Keratinocyte (primary cell): ENCODE results near the gene CTNND2. TPM values are rescaled to one million over a fixed set of nuclear protein-coding genes. Genes with fewer than 3 reads are reported as not detected.

ENCODE experiments used
- DNase-seq: peaks from one replicate; pipeline ENCODE4 v3.0.0-alpha.2; 2011; ENCODE audit warnings: low read depth, missing footprints, low spot score
- FAIRE-seq: peaks from 2 replicates; lab custom pipeline; 2011; peaks lifted over from hg19 to GRCh38; lab: Jason Lieb, UNC
- H2AFZ ChIP-seq: 2 replicates; pipeline ENCODE4 v1.6.0; 2012; ENCODE audit warnings: low read length, control low read depth, inconsistent platforms; ENCODE audit not compliant: control insufficient read depth
- H3K27ac ChIP-seq: 2 replicates; pipeline ENCODE4 v1.5.1; 2011; ENCODE audit warnings: low read length; ENCODE audit not compliant: control insufficient read depth, insufficient read depth
- H3K27me3 ChIP-seq: 3 replicates; pipeline ENCODE4 v1.6.0; 2011; ENCODE audit warnings: low read length; ENCODE audit not compliant: control insufficient read depth, insufficient read depth; ENCODE audit errors: extremely low read depth
- H3K36me3 ChIP-seq, 2 experiments: 2 replicates in 1 of 2; 3 replicates in 1 of 2; pipeline ENCODE4 v1.5.1; 2011; ENCODE audit warnings: low read length in 2 of 2, mild to moderate bottlenecking in 1 of 2; ENCODE audit not compliant: control insufficient read depth in 2 of 2, insufficient read depth in 2 of 2; ENCODE audit errors: extremely low read depth in 1 of 2
- H3K4me1 ChIP-seq: 3 replicates; pipeline ENCODE4 v1.5.1; 2011; ENCODE audit warnings: low read length; ENCODE audit not compliant: control insufficient read depth, insufficient read depth; ENCODE audit errors: extremely low read depth
- H3K4me2 ChIP-seq: 3 replicates; pipeline ENCODE4 v1.6.0; 2011; ENCODE audit warnings: low read depth, low read length; ENCODE audit not compliant: control insufficient read depth, insufficient read depth; ENCODE audit errors: extremely low read depth
- H3K4me3 ChIP-seq, 3 experiments: fragments of 200-600 bp in 1 of 3; sonication (generic) in 1 of 3; 2 replicates in 2 of 3; 3 replicates in 1 of 3; pipeline ENCODE4 v1.5.1; 2011 to 2016; ENCODE audit warnings: low read length in 3 of 3, mild to moderate bottlenecking in 3 of 3, control low read depth in 2 of 3, inconsistent platforms in 1 of 3, low read depth in 1 of 3, mixed read lengths in 1 of 3, mixed run types in 1 of 3, moderate library complexity in 1 of 3; ENCODE audit not compliant: control insufficient read depth in 2 of 3, insufficient read depth in 2 of 3; ENCODE audit errors: extremely low read depth in 1 of 3
- H3K79me2 ChIP-seq: 2 replicates; pipeline ENCODE4 v1.6.0; 2012; ENCODE audit warnings: low read length; ENCODE audit not compliant: control insufficient read depth, insufficient read depth
- H3K9ac ChIP-seq: 3 replicates; pipeline ENCODE4 v1.6.0; 2011; ENCODE audit warnings: low read length; ENCODE audit not compliant: control insufficient read depth, insufficient read depth; ENCODE audit errors: extremely low read depth
- H3K9me1 ChIP-seq: 3 replicates; pipeline ENCODE4 v1.6.0; 2011; ENCODE audit warnings: low read length; ENCODE audit not compliant: control insufficient read depth, insufficient read depth; ENCODE audit errors: extremely low read depth
- H3K9me3 ChIP-seq: 2 replicates; pipeline ENCODE4 v1.5.1; 2012; ENCODE audit warnings: low read depth, low read length; ENCODE audit not compliant: control insufficient read depth
- H4K20me1 ChIP-seq: 3 replicates; pipeline ENCODE4 v1.6.0; 2011; ENCODE audit warnings: low read length; ENCODE audit not compliant: control insufficient read depth, insufficient read depth; ENCODE audit errors: extremely low read depth
- CTCF ChIP-seq, 3 experiments: IDR thresholded peaks in 1 of 3; conservative IDR thresholded peaks in 1 of 3; optimal IDR thresholded peaks in 1 of 3; 2 replicates in 2 of 3; 3 replicates in 1 of 3; pipeline versions ENCODE3 to v1.5.1; 2011; ENCODE audit warnings: low read length in 3 of 3, mild to moderate bottlenecking in 3 of 3, moderate library complexity in 2 of 3, control low read depth in 1 of 3, inconsistent platforms in 1 of 3; ENCODE audit not compliant: insufficient read depth in 2 of 3; ENCODE audit errors: extremely low read depth in 1 of 3
- EZH2 ChIP-seq: IDR thresholded peaks from one replicate; pipeline ENCODE4 v1.6.1; 2012; ENCODE audit warnings: inconsistent platforms, mild to moderate bottlenecking, low read length, moderate library complexity
- dilution Hi-C: fragments of 300-500 bp; cut with MboI; formaldehyde crosslinking; loops from one replicate; pipeline ENCODE4 v1.7.0; 2020; ENCODE audit warnings: low sequenced_read_pairs; ENCODE audit not compliant: extremely low pct_ligation_motif_present
- polyA plus RNA-seq, 5 experiments: library from polyadenylated mRNA; depleted of rRNA in 3 of 5; stranded (reverse) in 3 of 5; stranded (forward) in 1 of 5; unstranded in 1 of 5; fragments of >200 nt; gene quantifications; 1 replicate in 1 of 5; 2 replicates in 3 of 5; 3 replicates in 1 of 5; pipeline versions ENCODE4 v1.2.1 to v1.2.3, GENCODE V29; 2011 to 2012; ENCODE audit warnings: missing spikeins in 2 of 5, low read depth in 1 of 5, low replicate concordance in 1 of 5

The CTNND2 gene
- polyA plus RNA-seq, 1 donor (not counting 4 experiments of a cell fraction or from before 2014, with no cell fraction given), result not detected

DNA sequence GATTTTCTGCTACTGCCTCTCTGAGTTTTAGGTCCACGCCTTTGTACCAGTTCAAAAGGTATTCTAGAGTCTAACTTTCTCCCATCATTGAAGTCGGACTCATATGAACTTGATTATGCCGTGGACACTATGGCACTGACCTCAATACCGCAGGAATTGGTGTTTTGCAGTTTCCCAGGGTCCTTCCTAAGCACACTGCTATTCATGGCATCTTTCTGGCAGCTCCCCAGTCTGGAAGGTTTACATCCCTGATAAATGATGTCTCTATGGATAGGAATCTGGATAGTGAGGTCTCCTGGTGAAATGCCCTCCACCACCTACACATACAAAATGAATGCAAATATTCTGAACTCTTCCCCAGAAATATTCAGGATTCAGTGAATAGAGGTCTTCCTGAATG, 422.2 kb downstream of the CTNND2 start:
- no peak overlapping the region for H3K27ac ChIP-seq
- no peaks in the 10 kb centered on the region for H3K27me3 ChIP-seq
- TF ChIP-seq EZH2 (no peak), CTCF (optimal IDR thresholded peaks at IDR 0.05 in 1 of 3, IDR thresholded peaks at IDR 0.05 in 1 of 3, conservative IDR thresholded peaks at IDR 0.05 in 1 of 3; ENCODE audit: extremely low read depth in 1 of 3, insufficient read depth in 2 of 3, low read length in 3 of 3) (no peak)
- DNase-seq (no peak), FAIRE-seq (no peak)
- no peaks in the 10 kb centered on the region for H3K4me1 ChIP-seq
- H3K9me3 ChIP-seq, result no peaks in the 10 kb centered on the region
- no peaks in the 10 kb centered on the region for H3K9me1 ChIP-seq
- no peaks in the 10 kb centered on the region for H3K79me2 ChIP-seq
- H3K9ac ChIP-seq, result no peak overlapping the region
- H3K4me2 ChIP-seq, result no peak overlapping the region
- no peaks in the 10 kb centered on the region for H3K36me3 ChIP-seq
- no peak overlapping the region for H2AFZ ChIP-seq
- dilution Hi-C loops, result no loop called here
- no peaks in the 10 kb centered on the region for H4K20me1 ChIP-seq
- no peak overlapping the region for H3K4me3 ChIP-seq

DNA sequence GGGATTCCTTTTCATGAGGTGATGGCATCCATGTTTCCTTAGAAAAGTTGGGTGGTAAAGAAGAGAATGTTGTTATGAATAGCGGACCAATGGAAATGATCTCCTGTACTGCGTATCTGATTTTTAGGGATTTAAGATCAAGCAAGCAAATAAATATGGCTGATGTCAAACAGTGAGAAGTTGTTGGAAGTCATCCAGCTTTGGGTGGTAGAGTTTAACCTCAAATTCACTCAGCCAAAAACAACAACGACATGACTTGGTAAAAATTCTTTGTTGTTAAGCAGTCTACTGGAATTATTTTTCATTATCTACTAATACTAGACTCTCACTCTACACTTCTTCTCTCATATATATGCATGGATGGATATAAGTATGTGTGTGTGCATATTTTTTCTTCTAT, 426.5 kb downstream of the CTNND2 start:
- no peaks in the 10 kb centered on the region for H3K36me3 ChIP-seq
- H3K9me3 ChIP-seq, result no peaks in the 10 kb centered on the region
- H3K4me3 ChIP-seq, result no peak overlapping the region
- H3K27me3 ChIP-seq, result no peaks in the 10 kb centered on the region
- no peak overlapping the region for H2AFZ ChIP-seq
- no peaks in the 10 kb centered on the region for H3K79me2 ChIP-seq
- H3K27ac ChIP-seq, result no peak overlapping the region
- no peak overlapping the region for H3K9ac ChIP-seq
- no peak for TF ChIP-seq EZH2
- no peak for TF ChIP-seq CTCF (optimal IDR thresholded peaks at IDR 0.05 in 1 of 3, IDR thresholded peaks at IDR 0.05 in 1 of 3, conservative IDR thresholded peaks at IDR 0.05 in 1 of 3; ENCODE audit: extremely low read depth in 1 of 3, insufficient read depth in 2 of 3, low read length in 3 of 3)
- H3K4me2 ChIP-seq, result no peak overlapping the region
- H3K4me1 ChIP-seq, result no peaks in the 10 kb centered on the region
- no peak for FAIRE-seq
- no peaks in the 10 kb centered on the region for H3K9me1 ChIP-seq
- no peaks in the 10 kb centered on the region for H4K20me1 ChIP-seq
- dilution Hi-C loops, result no loop called here
- no peak for DNase-seq
